ENCODE results near the gene FAM151B.

Gene FAM151B

DNA sequence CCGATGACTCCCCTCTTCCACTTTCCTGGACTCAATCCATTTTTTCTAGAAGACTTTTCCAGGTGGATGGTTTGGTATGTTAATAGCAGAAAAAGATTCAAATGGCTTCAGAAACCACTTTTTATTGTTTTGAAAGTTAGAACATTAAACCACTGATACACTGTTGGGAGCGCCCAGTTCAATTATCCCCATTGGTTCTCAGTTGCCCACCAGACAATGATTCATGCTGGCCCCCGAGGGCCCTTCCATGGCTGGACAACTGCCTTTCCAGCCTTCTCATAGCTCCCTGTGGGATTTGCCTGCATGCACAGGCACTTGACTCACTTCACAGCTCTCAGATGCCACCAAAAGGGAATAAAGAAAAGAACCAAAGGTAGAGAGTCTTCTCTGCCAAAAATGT, 103.5 kb downstream of the FAM151B start:
- no peak for DNase-seq

DNA sequence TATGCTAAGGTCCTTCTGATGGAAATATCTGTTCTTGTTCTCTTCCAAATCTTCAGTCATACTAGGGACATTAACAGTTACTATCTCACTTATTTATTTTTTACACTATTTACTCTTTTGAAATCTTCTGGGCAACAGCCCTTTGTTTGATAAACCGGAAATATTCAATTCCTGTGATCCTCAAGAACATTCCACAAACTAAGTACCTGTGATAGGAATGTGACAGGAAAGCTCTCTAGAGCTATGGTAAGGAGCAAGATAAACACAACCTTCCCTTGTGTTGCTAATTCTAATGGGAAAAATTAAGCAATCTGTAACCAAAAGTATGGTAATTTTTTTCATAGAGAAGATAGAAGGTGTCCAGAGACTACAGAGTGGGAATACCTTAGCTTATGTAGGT, 104.2 kb downstream of the FAM151B start:
- no peak for DNase-seq
